Ishikawa (cell line): ENCODE results near the gene COX18.
A peak's percentile ranks its signal among the peaks of the same experiment; 100 is the strongest.

Experiments
- CEBPB ChIP-seq: IDR thresholded peaks from 2 replicates; pipeline ENCODE4 v1.6.1; 2012
- CREB1 ChIP-seq: IDR thresholded peaks from 2 replicates; pipeline ENCODE4 v1.6.1; 2012; ENCODE audit warnings: low read depth
- EGR1 ChIP-seq: IDR thresholded peaks from 2 replicates; pipeline ENCODE4 v1.6.1; 2012
- EP300 ChIP-seq: IDR thresholded peaks from 2 replicates; pipeline ENCODE4 v1.6.1; 2012; ENCODE audit warnings: borderline replicate concordance
- FOXM1 ChIP-seq: IDR thresholded peaks from 2 replicates; pipeline ENCODE4 v1.6.1; 2012; ENCODE audit warnings: low read depth, borderline replicate concordance
- NFIC ChIP-seq: IDR thresholded peaks from 2 replicates; pipeline ENCODE4 v1.6.1; 2012
- RAD21 ChIP-seq: IDR thresholded peaks from 2 replicates; pipeline ENCODE4 v1.6.1; 2012; ENCODE audit warnings: low read depth
- TAF1 ChIP-seq: IDR thresholded peaks from 2 replicates; pipeline ENCODE4 v1.6.1; 2012; ENCODE audit warnings: low read depth, mild to moderate bottlenecking
- TCF12 ChIP-seq: IDR thresholded peaks from 2 replicates; pipeline ENCODE4 v1.6.1; 2012; ENCODE audit warnings: low read depth
- TEAD4 ChIP-seq: IDR thresholded peaks from 2 replicates; pipeline ENCODE4 v1.6.1; 2012
- YY1 ChIP-seq: IDR thresholded peaks from 2 replicates; pipeline ENCODE4 v1.6.1; 2012; ENCODE audit warnings: low read depth
- ZBTB7A ChIP-seq: IDR thresholded peaks from 2 replicates; pipeline ENCODE4 v1.6.1; 2012; ENCODE audit warnings: low read depth
- TF ChIP-seq, protein P1 (sequence below): IDR thresholded peaks from 2 replicates; pipeline ENCODE4 v1.6.1; 2012
- TF ChIP-seq, protein P2 (sequence below): IDR thresholded peaks from 2 replicates; pipeline ENCODE4 v1.6.1; 2012
- TF ChIP-seq, protein P3 (sequence below): IDR thresholded peaks from 2 replicates; pipeline ENCODE4 v1.6.1; 2012; ENCODE audit warnings: low read depth, mild to moderate bottlenecking

Gene COX18, protein sequence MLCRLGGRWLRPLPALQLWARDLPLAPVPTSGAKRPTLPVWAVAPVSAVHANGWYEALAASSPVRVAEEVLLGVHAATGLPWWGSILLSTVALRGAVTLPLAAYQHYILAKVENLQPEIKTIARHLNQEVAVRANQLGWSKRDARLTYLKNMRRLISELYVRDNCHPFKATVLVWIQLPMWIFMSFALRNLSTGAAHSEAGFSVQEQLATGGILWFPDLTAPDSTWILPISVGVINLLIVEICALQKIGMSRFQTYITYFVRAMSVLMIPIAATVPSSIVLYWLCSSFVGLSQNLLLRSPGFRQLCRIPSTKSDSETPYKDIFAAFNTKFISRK

DNA sequence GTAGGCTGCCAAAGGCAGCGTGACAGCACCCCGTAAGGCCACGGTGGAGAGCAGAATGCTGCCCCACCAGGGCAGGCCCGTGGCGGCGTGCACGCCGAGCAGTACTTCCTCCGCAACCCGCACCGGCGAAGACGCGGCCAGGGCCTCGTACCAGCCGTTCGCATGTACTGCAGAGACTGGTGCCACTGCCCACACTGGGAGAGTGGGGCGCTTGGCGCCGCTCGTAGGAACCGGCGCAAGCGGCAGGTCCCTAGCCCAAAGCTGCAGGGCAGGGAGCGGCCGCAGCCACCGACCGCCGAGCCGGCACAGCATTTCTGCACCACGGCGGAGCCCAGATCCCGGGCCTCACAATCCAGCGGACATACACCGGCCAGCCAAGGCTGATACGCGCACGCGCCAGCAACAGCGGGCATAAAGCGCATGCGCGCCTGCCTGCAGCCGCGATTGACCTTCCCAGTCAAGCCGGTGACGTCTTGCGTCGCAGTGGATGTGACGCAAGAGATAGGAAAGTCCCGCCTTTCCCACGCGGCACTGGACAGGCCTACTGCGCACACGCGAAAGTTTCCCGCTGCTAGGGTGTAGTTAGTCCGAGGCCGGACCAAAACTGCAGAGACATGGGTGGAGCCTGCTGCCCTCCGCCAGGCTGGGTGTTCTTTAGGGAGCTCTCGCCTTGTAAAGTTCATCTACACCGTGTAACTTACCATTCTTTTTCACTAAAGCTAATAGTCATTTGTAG is at the start of gene COX18:
Gene COX18 (minus strand): TSS at position 379 of the 736 bp plus-strand sequence. CDS start 67 bp downstream, at position 312.
- TF ChIP-seq TCF12 (peak; percentile 59; the same call in 1 of the 2 replicates), FOXM1 (no peak), TAF1 (peak; percentile 92), YY1 (0 out of 2 replicates have a peak, but pooled peaks have one; percentile 40), CEBPB (peak; percentile 79; the same call in 1 of the 2 replicates), CREB1 (peak; percentile 98), EP300 (0 out of 2 replicates have a peak, but pooled peaks have one; percentile 24), NFIC (no peak; the same call in 1 of the 2 replicates)
- TF ChIP-seq, protein P1, sequence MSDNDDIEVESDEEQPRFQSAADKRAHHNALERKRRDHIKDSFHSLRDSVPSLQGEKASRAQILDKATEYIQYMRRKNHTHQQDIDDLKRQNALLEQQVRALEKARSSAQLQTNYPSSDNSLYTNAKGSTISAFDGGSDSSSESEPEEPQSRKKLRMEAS, result peak; percentile 92
- TF ChIP-seq, protein P2, sequence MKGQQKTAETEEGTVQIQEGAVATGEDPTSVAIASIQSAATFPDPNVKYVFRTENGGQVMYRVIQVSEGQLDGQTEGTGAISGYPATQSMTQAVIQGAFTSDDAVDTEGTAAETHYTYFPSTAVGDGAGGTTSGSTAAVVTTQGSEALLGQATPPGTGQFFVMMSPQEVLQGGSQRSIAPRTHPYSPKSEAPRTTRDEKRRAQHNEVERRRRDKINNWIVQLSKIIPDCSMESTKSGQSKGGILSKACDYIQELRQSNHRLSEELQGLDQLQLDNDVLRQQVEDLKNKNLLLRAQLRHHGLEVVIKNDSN, result peak; percentile 65

DNA sequence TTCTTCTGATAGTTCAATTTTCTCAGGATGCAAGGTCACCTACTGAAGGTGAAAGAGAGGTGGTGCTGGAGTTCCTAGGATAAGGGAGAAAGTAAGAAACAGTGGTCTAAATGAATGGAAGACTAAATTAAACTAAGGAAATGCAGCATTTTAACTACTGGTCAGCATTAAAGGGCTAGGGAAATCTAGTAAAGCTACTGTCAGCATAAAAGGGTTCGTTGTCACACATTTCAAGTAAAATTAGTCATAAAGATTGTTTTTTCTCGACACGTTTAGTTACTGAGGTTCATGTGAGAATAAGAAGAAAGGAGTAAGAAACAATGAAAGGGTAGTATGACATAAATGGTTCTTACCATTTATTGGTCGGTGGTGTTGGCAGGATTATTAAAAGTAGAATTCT is 40.0 kb upstream of the COX18 start:
- TF ChIP-seq FOXM1, result no peak
- no peak for TF ChIP-seq CREB1
- TF ChIP-seq, protein P1, result no peak
- TF ChIP-seq TAF1, result no peak
- TF ChIP-seq TCF12, result no peak
- TF ChIP-seq EGR1, result no peak
- no peak for TF ChIP-seq TEAD4
- no peak for TF ChIP-seq NFIC
- TF ChIP-seq, protein P2, result no peak
- TF ChIP-seq ZBTB7A, result no peak
- TF ChIP-seq EP300, result no peak
- TF ChIP-seq, protein P3, sequence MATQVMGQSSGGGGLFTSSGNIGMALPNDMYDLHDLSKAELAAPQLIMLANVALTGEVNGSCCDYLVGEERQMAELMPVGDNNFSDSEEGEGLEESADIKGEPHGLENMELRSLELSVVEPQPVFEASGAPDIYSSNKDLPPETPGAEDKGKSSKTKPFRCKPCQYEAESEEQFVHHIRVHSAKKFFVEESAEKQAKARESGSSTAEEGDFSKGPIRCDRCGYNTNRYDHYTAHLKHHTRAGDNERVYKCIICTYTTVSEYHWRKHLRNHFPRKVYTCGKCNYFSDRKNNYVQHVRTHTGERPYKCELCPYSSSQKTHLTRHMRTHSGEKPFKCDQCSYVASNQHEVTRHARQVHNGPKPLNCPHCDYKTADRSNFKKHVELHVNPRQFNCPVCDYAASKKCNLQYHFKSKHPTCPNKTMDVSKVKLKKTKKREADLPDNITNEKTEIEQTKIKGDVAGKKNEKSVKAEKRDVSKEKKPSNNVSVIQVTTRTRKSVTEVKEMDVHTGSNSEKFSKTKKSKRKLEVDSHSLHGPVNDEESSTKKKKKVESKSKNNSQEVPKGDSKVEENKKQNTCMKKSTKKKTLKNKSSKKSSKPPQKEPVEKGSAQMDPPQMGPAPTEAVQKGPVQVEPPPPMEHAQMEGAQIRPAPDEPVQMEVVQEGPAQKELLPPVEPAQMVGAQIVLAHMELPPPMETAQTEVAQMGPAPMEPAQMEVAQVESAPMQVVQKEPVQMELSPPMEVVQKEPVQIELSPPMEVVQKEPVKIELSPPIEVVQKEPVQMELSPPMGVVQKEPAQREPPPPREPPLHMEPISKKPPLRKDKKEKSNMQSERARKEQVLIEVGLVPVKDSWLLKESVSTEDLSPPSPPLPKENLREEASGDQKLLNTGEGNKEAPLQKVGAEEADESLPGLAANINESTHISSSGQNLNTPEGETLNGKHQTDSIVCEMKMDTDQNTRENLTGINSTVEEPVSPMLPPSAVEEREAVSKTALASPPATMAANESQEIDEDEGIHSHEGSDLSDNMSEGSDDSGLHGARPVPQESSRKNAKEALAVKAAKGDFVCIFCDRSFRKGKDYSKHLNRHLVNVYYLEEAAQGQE, result no peak
- no peak for TF ChIP-seq CEBPB
- no peak for TF ChIP-seq YY1
- TF ChIP-seq RAD21, result no peak

DNA sequence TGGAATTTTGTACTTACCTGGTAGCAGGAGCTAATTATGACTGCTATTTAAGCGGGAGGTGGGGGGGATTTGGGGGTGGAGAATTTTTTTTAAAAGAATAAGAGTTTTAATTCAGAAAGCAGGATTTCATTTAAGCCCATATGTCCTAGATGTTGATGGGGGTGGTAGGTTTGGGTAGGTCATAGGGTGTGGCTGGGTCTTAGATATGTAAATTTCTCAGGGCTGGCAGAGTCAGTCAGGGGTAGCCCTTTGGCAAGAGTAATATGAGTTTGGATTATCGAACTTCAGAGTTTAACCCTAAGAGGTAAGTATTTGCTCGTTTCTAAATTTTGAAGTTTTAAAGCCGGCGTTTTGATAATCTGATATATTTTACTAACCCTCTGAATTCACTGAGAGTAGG is 35.2 kb upstream of the COX18 start:
- TF ChIP-seq FOXM1, result no peak

DNA sequence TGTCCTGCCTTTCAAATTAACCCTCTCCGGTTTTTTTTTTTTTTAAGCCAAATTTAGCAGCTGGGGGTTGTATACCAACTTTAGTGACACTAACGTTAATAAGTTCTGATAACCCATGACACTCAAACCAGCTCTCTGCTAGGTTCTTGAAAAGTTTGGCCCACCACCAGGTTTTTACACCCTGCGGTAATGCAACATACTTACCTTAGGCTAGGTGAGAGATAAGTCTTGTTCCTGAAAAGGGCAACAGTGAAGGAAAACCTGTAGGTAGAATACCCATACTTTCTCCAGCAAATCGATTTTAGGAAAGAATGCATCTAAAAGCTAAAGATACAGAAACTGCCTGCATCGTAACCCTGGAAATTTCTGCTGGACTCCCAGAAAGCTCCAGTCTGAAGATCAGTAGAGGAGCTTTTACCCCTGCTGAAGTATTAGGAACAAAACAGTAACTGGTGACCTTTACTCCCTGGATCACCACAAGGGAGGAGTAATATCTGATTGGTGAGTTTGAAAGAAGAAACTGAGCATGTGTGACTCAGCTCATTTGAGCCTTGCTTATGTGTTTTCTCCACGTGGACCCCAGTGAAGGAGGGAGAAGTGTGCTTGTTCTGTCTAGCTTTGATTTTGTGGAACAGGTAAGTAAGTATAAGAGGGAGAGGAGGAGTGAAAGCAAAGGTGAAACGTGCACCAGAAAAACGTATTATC is 34.4 kb upstream of the COX18 start:
- TF ChIP-seq, protein P3, result no peak
- no peak for TF ChIP-seq EP300
- no peak for TF ChIP-seq TCF12
- no peak for TF ChIP-seq CREB1
- no peak for TF ChIP-seq TAF1
- TF ChIP-seq, protein P1, result no peak
- no peak for TF ChIP-seq TEAD4
- no peak for TF ChIP-seq CEBPB
- TF ChIP-seq NFIC, result no peak
- TF ChIP-seq EGR1, result no peak
- no peak for TF ChIP-seq YY1
- TF ChIP-seq FOXM1, result no peak
- TF ChIP-seq, protein P2, result no peak
- TF ChIP-seq RAD21, result no peak
- TF ChIP-seq ZBTB7A, result no peak
